ENCODE data around the gene AGBL2.

DNA sequence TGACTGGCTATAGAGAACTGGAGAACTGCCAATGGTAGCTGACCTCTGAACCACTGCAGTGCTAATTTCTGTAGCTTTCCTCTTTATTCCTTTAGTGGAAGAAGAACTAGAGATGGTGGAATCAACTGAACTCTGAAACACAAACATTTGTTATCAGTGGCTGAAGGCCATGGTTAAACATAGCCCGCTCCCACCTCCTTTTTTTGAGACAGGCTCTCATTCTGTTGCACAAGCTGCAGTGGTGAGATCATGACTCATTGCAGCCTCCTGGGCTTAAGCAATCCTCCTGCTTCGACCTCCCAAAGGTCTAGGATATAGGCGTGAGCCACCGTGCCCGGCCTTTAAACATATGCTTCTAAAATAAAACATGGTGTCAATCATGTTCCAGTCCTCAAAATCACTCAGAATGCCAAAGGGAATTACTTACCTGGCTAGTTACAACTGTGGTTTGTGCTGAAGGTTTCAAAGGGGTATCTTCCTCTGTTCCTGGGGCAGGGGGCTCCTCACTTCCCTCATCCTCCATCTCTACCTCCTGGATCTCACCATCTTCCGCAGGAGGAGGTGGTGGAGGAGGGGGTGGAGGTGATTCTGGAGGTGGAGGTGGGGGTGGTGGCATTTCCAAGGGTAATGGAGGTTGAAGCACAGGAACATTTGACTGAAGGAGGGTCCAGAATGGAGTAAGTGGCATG is 9.0 kb upstream of the AGBL2 start:
- TF ChIP-seq, protein P1, sequence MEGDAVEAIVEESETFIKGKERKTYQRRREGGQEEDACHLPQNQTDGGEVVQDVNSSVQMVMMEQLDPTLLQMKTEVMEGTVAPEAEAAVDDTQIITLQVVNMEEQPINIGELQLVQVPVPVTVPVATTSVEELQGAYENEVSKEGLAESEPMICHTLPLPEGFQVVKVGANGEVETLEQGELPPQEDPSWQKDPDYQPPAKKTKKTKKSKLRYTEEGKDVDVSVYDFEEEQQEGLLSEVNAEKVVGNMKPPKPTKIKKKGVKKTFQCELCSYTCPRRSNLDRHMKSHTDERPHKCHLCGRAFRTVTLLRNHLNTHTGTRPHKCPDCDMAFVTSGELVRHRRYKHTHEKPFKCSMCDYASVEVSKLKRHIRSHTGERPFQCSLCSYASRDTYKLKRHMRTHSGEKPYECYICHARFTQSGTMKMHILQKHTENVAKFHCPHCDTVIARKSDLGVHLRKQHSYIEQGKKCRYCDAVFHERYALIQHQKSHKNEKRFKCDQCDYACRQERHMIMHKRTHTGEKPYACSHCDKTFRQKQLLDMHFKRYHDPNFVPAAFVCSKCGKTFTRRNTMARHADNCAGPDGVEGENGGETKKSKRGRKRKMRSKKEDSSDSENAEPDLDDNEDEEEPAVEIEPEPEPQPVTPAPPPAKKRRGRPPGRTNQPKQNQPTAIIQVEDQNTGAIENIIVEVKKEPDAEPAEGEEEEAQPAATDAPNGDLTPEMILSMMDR (IDR thresholded peaks at IDR 0.05) = no peak
- no peak for TF ChIP-seq POLR2AphosphoS5 (IDR thresholded peaks at IDR 0.05)

Data from suprapubic skin (tissue), 3 donors.